Measurements from ENCODE around the gene GCSAM.

The GCSAM gene

DNA sequence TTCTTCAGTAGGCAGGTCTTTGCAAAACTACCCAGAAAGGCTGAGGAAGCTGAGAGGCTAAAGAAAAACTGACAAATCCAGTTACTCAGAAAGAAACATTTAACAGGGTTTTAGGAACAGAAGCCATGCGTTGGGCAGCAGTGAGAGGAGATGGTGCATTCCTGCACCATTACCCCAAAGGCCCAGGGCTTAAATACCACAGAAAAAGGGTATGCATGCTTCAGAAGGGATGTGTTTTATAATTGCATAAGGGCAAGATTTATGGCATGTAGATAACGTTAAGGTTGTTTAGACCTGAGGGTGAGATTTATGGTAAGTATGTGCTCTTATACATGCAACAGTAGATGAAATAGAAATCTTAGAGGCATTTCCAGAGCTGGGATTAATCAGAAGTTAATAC is 36.9 kb downstream of the GCSAM start:
- no peak for DNase-seq

DNA sequence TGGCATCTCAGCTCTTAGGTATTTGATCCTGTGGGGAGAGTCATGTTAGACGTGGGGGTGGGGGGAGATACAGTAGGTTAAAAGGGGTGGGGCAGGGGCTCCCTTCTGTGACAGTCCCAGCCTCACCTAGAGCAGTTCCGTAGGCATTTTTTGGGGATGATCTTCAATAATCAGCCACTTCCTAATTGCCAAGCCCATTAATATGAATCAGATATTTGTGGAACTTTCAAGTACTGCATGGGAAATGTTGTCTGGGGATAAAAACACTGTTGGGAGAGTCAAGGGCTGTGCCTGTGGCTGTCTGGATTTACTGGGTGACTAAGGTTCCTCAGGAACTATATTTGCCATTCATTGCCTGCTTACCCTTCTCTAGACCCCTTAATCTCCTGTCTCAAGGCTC is 37.3 kb downstream of the GCSAM start:
- DNase-seq: no peak

DNA sequence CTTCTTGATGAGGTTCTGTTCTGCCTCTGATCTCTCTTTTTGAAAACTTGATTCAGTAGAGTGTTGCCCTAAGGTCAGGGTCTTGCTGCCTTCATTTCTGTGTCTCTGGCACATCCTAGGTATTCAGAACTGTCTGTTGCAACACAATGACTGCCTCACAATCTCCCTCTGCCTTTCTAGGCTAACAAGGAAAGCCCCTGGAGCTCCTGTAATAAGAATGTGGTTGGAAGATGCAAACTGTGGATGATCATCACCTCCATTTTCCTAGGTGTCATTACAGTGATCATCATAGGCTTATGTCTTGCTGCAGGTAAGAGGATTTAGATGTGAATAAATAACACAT is 39.9 kb downstream of the GCSAM start:
- no peak for DNase-seq

DNA sequence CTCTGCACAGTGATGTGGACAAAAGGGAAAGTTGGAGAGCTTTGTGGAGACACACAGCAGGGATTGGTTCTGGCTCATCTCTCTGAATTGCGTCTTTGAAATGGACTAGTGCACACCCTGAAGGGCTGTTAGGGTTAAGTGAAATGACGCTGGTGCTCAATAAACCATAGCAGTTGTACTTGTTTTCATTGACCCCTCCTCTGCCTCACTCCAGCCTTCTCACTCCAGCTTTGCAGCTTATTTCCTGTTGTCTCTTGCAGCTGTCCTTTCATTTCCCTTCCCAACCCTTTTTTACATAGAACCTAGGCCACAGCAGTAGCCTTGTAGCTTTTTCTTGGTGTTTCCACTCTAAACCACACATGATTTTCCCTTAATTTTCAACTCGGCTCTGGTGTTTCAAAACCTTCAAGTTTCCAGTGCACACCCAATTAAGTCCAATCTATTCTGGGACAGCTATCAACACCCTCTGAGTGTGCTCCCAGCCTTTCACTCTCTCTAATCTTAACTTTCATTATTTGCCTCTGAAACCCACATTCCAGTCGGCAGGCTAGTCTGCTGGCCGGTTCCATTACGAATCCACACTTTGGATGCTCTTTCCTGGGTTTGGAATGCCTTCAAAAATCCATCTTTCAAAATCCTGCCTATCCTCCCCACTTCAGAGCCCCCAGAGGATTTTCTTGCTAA is 40.4 kb downstream of the GCSAM start:
- no peak for DNase-seq

DNA sequence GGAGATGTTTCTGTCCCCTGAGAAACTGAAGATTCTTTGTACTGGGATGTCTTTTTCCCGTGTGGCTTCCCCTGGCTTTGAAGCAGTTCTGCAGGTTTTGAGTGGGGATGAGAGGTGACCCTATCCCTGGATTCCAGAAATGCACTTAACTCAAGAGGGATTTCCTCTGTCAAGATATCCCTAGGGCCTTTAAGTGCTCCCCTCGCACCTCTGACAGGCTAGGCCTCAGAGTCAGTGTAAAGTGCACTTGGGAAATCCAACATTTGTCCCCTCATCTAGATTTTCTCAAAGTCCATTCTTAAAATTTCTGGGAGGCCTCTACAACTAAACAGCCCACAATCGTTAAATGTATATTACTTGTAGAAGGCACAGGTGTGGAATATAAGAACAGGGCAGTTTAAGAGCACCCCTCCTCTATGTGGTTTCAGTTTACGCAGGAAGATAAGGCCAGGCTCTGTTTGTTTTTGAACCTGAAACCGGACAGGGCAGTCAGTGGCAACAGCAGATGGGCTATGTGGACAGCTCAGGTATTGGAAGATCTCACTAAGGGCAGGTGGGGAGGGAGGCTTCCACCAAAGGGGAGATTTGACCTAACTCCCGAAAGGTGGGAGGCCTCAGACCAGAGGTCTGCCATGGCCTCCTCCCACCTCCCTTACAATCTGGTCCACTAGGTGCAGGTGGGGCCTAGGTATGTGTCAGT is 42.0 kb downstream of the GCSAM start:
- no peak for DNase-seq

DNA sequence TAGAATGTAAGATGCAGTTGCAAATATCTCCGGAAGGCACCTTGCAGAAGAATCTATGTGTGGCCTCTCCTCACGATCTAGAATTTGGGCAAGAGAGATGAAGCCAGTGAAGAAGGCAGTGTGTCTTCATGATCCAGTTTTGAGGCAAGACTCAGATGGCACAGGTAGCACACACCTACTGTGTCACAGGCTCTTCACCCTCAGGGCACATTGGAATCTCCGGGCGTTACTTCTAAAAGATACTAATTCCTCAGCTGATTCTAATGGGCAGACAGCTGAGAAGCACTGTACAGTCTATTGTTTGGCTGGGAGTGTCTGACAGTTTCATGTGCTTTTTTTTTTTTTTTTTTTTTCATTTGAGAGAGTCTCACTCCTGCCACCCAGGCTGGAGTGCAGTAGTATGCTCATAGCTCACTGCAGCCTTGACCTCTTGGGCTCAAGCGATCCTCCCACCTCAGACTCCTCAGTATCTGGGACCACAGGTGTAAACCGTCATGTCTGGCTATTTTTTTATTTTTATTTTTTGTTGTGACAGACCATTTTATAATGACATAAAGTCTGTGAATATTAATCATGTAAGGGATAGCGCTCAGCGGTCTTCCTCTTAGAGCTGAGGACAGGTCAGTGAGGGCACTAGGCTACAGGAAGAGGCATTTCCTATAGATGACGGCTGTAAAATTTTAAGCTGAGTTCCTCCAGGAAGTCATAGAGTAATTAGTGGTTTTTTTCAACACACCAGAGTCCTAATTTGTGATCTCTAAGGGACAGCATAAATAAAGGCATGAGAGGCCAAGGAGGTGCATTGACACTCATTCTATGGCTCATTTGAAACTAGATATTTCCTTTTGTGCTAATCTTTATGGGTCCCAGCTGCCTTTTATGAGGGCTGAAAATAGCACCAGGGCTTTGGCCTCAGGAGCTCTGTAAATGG is 42.8 kb downstream of the GCSAM start:
- no peak for DNase-seq

DNA sequence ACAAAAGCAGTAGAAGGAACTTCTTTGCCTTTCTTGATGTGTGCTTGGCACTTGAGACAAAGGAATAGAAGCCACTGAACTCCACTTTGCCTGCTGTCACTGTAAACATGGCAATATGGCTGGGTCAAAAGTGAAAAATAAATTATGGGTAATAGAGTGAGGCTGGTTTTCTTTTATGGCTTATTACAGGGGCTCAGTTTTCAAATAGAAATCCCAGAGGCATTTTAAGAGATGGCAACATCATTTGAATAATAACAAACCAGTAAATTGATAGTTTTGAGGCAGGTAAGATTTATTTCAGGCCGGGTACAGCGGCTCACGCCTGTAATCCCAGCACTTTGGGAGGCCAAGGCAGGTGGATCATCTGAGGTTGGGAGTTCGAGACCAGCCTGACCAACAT is 44.1 kb downstream of the GCSAM start:
- DNase-seq: no peak

DNA sequence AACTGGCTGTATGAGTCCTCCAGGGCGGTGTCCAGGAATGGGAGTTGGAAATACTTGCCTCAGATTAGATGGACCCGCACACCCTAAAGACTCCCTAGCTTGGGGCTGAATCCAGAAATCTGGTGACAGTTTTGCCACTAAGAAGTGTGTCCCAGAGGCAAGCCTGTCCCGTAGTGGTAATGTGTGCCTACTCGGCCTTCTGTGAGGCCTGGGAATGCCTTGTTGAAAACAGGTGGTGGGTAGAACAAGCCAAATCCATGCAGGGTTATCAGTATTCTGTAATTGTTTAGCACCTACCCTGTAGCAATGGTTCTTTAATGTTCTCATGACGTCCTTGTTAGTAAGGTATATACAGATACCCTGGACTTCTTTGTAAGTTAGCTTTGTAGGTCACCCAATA is 45.3 kb downstream of the GCSAM start:
- no peak for DNase-seq

DNA sequence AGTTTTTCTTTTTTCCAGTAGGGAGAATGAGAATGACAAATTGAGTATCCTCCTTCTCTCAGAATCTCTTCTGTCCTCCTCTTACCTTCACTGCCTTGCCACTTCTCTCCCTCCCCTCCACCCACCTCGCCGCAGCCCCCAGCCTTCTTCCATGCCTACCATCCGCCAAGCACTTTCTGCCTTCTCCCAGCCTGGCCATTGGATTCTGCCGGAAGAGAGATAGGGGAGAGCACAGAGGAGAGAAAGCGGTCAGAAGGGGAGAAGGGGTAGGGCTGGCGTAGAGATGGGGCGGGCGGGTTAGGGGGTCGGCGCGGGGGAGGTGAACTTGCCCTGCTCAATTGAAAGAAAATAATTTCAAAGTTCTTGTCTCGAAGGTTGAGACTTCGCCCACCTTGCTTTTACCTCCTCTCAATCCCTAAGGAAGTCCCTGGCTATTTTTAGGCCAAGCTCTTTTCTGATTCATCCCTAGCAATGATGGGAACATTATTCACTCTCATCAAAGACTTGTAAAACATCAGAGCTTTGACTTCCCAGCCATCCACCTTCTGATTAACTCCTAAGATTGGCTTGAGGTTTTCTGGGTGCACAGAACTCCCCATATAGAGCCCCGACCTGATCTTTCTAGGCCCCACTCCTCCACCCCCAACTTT is 46.0 kb downstream of the GCSAM start:
- DNase-seq: no peak

DNA sequence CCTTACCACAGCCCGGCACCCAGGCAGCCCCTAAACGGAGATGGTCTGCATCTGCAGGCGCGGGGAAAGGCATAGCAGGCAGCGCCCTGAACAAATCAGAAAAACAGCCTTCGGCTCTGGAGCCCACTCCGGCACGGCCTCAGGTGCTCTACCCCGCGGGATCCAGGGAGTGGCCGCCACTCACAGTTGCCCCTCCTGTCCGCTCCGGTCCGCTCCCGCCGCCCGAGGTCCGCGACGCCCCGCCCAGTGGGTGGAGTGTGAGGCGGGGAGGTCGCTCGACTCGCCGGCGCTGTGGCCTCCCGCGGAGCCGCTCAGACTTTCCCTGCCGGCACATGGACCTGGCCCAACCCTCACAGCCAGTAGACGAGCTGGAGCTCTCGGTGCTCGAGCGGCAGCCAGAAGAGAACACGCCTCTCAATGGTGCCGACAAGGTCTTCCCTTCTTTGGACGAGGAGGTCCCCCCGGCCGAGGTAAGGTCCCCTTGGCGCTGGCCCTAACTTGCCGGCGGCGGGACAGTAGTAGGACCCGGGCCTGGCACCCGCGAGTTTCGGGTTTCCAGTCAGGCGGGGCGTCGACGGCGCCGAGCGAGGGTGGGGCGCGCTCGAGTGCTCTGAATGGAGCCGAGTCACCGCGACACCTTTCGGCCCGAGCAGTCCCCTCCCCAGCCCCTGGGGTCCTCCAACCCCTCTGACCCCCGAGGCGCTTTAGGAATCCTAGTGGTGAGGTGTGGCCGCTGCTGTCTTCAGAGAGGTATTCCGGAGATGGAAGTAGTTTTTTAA is 46.8 kb downstream of the GCSAM start, which contains the start of gene C3orf52:
TSS of gene C3orf52 (plus strand) at position 314 of the 779 bp plus-strand sequence. CDS start at position 333, 19 bp downstream.
- DNase-seq: peak; percentile 62

DNA sequence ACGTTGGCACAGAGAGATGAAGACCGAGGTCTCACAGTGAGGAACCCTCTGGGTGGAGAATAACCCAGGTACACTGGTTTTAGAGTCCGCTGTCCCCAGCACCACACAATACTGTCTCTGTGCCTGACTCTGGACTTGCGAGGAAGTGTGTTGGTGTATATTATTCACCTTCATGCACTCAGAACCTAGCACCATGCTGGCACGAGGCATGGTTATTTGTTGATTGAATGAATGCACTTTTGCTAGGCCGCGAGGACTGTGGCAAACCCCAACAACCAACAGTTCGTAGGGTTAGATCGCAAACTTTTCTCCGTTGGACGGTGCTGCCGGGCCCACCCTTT is 47.3 kb downstream of the GCSAM start:
- DNase-seq: no peak

DNA sequence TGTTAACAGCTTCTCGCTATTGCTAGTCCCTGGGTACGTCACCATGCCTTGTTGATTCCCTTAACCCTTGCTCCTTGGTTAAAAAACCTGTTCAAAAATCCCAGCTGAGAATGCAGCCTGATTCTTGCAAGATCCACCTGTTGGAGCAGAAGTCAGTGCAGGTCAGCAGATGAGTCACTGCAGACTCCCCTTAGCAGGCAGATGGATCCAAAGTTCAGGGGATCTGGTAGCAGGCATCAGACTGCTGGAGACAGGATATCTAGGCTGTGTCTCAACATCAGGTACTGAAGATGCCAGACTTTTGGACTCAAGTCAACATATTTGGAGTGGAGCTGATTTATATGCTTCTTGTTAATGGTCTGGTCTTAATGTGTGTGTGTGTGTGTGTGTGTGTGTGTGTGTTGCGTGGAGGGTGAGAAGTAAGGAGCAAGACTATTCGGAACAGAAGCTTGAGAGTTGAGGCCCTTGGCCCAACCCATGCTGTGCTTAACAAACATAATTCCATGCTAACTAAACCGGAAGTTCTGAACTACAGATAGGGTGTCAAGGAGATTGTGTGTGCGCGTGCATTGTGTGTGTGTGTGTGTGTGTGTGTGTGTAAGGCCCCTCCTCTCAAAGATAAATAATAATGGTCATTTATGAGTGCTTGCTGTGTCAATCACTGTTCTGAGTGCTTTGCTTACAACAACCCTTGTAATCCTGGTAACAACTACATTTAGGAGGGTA is 47.9 kb downstream of the GCSAM start:
- no peak for DNase-seq

DNA sequence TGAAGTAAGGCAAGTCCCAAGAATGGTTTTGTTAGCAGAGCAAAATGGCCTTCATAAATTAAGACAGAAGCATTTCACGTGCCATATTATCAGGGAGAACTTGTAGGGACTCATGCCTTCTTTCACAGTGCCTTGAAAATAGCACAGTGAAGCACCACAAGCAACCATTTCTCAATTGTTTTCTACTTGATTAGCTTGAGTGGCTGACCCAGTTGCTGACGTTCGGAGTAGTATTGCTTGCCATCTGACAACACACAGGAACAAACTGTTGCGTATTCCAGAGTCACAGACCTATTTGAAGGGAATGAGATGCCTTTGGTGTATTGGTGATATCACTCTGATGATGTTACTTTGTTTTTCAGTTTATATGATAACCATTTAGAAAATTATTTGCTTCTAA is 49.8 kb downstream of the GCSAM start:
- DNase-seq: no peak

DNA sequence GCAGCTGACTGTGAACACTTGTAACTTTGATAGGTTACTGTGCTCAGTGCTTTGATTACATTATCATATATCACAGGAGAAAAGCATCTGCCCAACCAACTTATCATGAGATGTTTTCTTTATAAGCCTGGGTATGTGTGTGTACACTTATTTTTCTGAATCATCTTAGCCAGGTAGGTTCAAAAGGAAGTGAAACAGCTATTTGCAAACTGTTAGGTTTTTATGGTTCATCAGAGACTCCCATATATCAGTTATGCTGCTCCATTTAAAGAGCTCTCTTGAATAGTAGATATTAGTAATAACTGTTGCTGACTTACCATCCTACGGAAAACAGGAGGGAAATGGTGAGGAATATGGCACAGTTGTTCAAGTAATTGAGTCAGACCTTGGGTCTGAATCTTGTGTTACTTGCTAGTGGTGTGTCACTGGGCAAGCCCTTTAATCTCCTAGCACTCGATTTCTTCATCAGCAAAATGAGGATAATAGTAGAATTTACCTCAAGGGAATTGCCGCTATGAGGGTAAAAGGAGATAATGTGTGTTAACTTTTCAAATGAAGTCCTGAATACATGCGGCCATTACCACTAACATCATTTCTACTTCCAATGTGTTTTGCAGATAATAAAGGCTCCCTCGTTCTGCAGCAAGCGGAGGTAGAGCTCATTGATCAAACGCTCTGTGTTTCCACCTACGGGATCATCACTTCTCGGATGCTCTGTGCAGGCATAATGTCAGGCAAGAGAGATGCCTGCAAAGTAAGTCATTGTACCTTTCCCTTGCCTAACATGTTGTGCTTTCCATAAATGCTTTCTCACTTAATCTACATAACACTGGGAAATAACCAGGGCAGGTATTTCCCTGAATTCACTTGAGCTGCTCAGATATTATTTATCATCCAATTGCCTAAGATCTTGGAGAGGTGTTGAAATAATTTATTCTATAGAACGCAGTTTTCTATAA is 54.6 kb downstream of the GCSAM start:
- no peak for DNase-seq

DNA sequence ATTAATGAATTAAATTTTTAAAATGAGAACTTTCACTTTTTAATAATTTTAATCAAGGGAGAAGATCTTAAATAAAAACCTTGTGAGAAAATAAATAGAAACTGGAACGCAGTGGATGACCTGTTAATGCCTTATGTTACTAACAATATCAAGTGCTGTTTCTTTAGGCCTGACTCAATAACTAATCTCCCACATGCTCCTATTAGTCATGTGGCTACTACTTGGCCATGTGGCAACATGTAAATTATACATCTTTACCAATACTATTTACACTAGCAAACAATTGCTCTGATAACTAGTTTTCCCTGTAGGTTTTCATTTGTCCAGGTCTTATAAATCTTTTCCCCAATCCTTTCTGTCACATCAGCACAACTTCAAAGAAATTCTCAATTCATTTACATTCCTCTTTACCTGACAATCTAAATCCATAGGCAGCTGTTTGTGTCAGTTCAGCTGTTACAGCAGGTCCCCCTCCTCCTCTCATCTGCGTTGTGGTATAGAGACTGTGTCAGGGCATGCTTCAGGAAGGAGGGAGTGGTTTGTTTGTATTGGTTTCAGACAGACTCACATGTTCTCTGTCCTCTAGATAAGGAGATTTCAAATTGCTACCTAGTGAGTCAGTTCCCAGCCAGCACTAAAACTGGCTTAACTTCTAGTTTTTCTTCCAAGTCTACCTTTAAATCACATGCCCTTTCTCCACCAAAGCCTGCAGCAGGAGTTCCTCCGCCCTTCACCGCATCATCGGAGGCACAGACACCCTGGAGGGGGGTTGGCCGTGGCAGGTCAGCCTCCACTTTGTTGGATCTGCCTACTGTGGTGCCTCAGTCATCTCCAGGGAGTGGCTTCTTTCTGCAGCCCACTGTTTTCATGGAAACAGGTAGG is 58.2 kb downstream of the GCSAM start:
- peak; percentile 50 for DNase-seq

DNA sequence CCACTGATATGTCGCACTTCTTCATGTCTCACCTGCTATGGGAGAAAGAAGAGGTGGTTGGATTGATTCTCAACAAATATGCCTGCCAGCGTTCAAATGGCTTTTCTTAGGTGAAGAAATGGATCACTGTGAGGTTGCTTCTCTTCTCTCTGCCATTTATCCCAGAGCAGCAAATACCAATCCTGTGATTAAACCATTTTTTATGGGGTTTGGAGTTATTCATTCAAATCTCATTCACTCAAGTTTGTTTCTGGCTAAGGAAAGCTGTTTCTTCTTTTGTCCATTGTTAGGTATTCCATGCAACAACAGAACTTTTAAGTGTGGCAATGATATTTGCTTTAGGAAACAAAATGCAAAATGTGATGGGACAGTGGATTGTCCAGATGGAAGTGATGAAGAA is 59.0 kb downstream of the GCSAM start:
- no peak for DNase-seq

DNA sequence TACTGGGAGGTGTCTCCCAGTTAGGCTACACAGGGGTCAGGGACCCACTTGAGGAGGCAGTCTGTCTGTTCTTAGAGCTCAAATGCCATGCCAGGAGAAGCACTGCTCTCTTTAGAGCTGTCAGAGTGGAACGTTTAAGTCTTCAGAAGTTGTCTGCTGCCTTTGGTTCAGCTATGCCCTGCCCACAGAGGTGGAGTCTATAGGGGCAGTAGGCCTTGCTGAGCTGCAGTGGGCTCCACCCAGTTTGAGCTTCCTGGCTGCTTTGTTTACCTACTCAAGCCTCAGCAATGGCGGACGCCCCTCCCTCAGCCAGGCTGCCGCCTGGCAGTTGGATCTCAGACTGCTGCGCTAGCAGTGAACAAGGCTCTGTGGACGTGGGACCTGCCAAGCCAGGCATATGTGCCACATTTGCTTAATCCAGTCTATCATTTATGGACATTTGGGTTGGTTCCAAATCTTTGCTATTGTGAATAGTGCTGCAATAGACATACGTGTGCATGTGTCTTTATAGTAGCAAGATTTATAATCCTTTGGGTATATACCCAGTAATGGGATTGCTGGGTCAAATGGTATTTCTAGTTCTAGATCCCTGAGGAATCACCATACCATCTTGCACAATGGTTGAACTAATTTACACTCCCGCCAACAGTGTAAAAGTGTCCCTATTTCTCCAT is 60.5 kb downstream of the GCSAM start:
- DNase-seq: peak; percentile 75
